ENCODE results near the gene ACTR10.

Gene ACTR10

DNA sequence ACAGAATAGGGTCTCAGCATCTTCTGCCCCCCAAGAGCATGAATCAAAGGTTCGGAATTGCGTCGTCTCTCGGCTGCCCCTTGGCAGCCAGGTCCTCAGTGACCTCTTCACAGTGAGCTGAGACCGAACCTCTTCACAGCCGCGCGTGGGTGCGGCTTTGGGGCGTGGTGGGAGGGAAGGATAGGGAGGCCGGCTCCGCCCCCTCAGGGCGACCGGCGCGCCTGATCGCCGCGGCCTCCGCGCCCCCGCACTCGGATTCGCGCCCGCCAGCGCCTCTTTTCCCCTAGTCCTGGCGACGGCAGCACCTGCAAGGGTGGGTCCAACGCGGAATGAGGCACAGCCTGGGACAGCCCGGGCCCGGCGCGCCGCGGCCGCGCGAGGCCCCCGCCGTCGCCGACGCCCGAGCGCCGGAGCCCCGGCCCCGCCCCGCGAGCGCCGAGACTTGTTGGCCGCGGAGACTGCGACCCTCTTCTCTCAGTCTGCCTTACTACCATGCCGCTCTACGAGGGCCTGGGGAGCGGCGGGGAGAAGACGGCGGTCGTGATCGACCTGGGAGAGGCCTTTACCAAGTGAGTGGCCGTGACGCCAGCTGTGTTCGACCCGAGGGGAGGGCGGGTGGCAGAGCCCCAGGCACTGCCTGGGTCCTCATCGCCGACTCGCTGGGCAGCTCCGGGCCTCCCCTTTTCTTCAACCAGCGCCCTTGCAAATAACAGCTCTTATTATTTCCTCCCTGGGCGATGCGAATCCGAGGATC, at the start of gene ACTR10:
TSS of gene ACTR10 (plus strand) at position 424 of the 754 bp plus-strand sequence. CDS start at position 493, 69 bp downstream.
- no peak for TF ChIP-seq CTCF (IDR thresholded peaks at IDR 0.05; ENCODE audit: low read depth, low read length)
- H3K4me3 ChIP-seq (ENCODE audit: low read depth, low read length) = peak within 1 kb of the TSS; percentile 96

DNA sequence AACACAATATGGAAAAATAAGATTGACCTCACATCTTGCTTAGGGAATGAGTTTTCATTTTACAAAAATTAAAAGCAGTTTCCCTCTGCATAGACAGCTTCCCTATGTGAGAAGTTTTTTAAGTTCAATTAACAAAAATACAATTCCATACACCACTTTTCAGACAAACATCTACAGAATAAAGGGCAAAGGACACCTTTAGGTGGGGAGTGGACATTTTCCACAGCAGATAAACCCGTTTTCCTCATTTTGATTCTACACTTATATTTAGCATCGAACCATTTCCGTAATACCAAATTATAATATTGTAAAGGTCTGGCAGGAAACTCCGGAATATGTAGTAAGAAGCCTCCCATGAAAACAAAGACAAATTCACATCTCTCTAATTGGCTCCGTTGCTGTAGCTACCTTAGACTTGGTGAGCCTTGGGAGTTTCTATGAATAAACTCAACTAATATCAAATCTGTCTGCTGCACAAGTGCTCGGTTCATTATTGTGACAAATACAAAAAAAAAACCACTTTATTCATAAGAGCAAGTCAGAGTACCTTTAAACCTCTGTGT, 49.6 kb upstream of the ACTR10 start:
- H3K4me3 ChIP-seq (ENCODE audit: low read depth, low read length) = no peak overlapping the region
- TF ChIP-seq CTCF (IDR thresholded peaks at IDR 0.05; ENCODE audit: low read depth, low read length) = no peak

DNA sequence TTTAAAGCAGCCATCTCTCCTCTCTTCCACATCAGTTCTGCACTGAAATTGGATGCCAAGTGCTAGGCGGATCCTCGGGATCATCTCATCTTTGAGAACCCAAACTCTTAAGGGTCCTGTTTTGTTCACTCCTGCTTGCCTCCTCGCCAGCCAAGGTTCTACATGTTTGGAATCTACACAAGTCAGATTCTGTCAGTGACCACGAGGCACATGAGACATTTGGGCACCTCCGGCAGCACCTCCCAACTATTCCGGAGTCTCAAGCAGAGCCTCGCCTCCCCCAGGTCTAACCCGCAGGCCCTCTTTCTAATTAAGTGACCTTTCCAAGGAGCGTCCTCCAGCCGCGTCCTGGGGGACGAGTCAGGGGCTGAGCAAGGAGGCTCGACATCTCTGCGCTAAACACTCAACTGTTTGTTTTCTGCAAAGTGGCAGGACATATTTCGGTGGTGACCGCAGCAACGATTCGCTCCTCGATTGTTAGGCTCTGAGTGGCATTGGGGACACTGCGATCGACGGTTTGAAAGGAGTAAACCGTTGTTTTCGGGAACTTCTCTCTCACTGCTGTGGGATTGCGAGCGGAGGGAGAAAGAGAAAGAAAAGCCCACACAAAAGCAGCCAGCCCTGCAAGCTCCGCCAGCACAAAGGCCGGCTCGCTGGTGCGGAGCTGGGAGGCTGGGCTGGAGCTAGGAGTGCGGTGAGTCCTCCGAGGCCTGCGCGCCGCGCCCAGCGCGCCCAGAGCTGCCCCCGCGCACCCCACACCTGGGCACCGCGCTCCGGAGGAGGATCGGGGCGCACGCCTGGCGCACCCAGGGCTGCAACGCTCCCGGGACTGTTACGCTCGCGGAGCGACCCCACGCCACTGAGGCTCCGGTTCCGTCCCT, 48.6 kb upstream of the ACTR10 start:
- H3K4me3 ChIP-seq (ENCODE audit: low read depth, low read length) = peak overlapping the region; percentile 69
- TF ChIP-seq CTCF (IDR thresholded peaks at IDR 0.05; ENCODE audit: low read depth, low read length) = no peak

DNA sequence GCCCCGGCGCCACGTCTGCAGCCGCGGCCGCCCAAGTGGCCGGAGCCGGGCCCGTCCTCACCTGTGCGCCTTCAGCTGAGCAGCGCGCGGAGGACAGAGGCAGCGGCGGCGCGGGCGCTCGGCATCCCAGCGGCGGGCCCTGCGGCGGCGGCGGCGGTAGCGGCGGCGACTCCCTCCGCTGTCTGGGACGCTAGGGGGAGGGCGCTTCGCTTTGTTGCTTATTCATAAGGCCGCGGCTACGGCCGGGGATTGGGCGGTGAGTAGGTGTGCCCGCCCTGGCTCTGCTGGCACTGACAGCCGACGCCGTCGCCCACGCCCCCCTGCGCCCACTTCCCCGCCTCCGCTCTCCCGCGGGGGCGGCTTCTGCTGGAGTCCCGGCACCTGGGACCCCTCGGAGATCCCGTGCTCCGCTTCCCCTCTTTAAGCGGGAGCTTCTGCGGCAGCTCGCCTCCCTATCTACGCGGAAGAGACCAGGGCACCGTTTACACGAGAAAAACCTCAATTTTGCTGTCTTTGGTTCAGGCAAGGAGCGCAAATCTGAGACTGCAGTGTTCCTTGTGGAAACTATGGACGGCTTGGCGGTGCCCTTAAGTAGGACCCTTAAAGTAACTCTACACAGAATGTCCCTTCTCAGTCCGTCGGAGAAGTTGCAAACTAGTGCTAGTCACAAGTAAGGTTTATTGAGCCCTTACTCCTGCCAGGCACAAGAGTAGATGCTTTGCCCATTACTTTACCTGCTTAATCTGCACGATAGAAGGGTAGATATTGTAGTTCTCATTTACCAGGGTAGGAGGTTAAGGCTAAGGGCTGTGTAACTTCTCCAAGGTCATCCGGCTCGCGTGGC, 47.7 kb upstream of the ACTR10 start, which contains the start of gene ARMH4:
TSS of gene ARMH4 (minus strand) at position 200 of the 844 bp plus-strand sequence. CDS start 12,855 bp downstream, outside the sequence.
- H3K4me3 ChIP-seq (ENCODE audit: low read depth, low read length) = peak within 1 kb of the TSS; percentile 69
- TF ChIP-seq CTCF (IDR thresholded peaks at IDR 0.05; ENCODE audit: low read depth, low read length) = no peak

- TF ChIP-seq CTCF (IDR thresholded peaks at IDR 0.05; ENCODE audit: low read depth, low read length) = no peak
- H3K4me3 ChIP-seq (ENCODE audit: low read depth, low read length) = no peak overlapping the region
Measured at GRCh38 chr14:58160561-58160960, 39.4 kb upstream of the ACTR10 start.

DNA sequence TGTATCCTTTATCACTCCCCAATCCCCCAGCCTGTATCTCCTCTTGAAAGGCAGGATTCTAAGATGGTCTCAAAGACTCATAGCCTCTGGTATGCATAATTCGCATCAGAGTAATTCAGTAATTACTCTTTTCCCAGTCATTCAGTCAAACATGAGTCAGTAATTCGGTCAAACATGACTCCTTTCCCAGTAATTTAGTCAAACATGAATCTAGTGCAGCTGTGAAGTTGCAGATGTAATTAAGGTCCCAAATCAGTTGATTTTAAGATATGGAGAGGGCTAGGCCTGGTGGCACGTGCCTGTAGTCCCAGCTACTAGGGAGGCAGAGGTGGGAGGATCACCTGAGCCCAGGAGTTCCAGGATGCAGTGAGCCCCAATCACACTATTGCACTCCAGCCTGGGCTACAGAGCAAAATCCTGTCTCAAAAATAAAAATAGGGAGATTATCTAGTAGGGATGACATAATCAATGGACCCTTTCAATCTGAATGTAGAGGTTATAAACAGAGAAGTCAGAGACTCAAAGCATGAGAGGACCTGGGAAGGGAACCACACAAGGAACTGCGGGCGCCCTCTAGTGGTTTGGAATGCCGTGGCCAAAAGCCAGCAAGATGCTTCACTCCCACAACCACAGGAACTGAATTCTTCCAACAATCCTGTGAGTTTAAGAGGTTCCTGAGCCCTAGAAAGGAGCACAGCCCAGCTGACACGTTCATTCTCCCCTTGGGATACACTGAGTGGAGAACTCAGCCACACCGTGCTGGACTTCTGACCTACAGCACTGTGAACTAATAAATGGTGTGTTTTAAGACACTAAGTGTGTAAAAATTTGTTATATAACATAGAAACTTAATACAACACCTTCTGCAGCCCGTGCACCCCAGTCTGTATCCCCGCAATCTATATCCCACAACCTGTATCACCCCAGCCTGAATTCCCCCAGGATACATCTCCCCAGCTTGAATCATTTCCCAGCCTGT, 33.7 kb upstream of the ACTR10 start:
- TF ChIP-seq CTCF (IDR thresholded peaks at IDR 0.05; ENCODE audit: low read depth, low read length) = peak; percentile 80
- H3K4me3 ChIP-seq (ENCODE audit: low read depth, low read length) = no peak overlapping the region
